SH-SY5Y (cell line): ENCODE results near the gene ABHD11.

ENCODE experiments used
- GATA2 ChIP-seq: IDR thresholded peaks from 2 replicates; pipeline ENCODE4 v1.6.1; 2011; ENCODE audit warnings: mild to moderate bottlenecking, low read depth, low read length
- GATA3 ChIP-seq: IDR thresholded peaks from 2 replicates; pipeline ENCODE4 v1.6.1; 2011; ENCODE audit warnings: low read depth, mild to moderate bottlenecking, low read length, moderate library complexity

The ABHD11 gene

DNA sequence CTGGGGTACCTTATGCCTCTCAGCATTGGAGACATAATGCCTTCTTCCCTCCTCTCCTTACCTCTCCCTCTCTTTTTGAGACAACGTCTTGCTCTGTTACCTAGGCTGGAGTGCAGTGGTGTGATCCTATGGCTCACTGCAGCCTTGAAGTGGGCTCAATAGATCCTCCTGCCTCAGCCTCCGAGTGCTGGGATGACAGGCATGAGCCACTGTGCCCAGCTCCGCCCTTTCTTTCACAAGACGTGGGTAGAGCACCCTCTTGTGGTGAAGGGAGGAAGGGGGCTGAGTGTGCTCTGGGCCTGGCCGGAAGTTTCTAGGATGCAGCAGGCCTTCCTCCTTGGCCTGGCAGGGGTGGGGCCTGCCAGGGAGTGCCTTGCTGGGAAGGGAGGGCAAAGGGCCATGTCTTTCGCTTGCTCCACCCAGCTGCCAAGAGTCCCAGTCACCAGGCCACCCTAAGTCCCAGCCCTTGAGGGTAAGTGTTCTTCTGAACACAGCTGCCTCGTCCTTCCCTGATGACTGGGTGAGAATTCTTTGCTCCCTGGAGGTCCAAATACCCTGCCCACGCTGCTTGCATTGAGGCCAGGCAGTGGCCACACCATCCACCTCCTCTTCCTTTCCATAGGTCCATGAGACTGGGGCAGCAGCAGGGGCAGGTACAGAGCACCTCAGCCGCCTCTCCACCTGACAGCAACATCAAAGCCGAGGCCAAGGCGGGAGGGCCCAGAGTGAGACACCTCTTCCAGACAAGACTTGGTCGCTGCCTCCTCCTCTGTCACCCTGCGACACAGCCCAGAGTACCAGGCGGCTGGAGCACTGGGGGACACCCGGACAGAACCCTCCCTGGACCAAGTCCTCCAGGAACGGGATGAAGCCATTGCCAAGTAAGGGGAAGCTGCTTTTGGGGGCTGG lies 3.7 kb downstream of the ABHD11 start:
- TF ChIP-seq GATA3 (no peak), GATA2 (no peak)

DNA sequence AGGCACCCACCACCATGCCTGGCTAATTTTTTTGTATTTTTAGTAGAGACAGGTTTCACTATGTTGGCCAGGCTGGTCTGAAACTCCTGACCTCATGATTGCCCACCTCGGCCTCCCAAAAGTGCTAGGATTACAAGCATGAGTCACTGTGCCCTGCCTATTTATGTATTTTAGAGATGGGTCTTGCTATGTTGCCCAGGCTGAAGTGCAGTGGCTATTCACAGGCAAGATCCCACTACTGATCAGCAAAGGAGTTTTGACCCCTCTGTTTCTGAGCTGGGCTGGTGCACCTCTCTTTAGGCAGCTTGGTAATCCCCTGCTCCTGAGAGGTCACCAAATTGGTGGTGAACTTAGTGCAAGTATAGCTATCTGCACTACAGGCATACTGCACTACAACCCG lies 6.2 kb downstream of the ABHD11 start:
- TF ChIP-seq GATA3 (no peak), GATA2 (no peak)

DNA sequence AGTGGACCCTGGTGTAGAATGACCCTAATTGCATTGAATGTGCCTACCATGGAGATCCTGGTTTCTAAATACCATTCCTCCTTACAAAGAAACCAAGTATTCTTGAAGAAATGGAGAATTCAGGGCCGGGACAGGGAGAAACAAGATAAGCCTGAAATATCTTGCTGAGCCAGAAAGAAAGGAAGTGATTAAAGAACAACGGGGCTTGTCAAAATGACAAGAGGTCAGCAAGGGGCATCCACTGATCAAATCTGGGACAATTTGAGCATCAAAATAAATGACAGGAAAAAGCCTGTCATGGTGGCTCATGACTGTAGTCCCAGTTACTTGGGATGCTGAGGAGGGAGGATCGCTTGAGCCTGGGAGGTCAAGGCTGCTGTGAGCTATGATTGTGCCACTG lies 8.1 kb downstream of the ABHD11 start:
- TF ChIP-seq GATA2 (no peak), GATA3 (no peak)

DNA sequence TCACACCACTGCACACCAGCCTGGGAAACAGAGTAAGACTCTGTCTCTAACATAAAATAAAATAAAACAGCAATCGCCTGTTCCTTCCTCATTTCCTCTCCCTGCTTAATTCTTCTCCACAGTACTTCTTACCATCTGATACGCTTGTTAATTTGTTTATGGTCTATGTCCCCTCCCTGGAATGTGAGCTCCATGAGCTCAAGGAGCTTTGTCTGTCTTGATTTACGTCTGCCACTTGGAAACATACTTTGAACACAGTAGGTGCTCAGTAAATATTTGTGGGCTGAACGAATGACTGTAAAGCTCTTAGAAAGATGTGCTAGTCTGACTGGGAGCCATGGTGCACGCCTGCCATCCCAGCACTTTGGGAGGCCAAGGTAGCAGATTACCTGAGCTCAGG lies 10.1 kb downstream of the ABHD11 start:
- no peak for TF ChIP-seq GATA2
- TF ChIP-seq GATA3, result no peak

DNA sequence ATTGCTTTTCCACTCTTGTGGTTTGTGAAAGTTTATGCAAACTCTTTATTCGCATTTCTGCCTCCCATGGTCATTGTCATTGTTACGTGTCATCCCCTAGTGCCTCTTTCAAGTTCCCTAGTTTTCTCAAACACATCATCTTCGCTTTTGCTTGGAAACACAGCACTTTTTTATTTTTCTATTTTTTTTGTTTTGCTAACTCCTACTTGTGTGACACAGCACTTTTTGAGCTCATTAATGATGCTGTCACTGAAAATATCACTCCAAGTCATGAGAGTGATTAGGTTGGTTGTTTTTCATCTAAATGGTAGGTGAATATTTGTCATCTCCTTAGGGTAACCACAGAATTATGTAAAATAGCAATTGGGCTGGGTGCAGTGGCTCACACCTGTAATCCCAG lies 10.7 kb downstream of the ABHD11 start:
- TF ChIP-seq GATA2 (no peak), GATA3 (no peak)

DNA sequence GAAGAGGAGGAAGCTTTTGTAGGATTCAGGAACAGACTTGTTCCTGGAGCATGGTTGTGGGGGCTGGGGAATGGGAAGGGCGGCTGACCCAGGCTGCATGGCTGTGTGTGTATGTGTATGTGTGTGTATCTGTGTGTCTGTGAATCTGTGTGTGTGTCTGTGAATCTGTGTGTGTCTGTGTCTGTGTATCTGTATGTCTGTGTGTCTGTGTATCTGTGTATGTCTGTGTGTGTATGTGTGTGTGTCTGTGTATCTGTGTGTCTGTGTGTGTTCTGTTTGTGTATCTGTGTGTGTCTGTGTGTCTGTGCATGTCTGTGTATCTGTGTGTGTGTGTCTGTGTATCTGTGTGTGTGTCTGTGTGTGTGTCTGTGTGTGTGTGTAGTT lies 12.5 kb downstream of the ABHD11 start:
- TF ChIP-seq GATA2, result no peak

DNA sequence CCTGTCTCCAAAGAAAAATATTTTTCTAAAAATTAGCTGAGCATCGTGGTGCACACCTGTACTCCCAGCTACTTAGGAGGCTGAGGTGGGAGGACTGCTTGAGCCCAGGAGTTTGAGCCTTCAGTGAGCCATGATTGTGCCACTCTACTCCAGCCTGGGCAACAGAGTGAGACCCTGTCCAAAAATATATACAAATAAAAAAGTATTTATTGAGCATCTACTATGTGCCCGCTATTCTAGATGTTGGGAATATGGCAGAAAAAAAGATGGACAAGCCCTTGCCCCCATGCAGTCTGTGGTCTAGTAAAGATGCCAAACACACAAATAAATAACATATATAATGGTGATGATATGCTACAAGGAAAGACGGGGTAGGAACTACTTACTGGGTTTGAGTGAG lies 14.8 kb downstream of the ABHD11 start:
- TF ChIP-seq GATA2 (no peak), GATA3 (no peak)

DNA sequence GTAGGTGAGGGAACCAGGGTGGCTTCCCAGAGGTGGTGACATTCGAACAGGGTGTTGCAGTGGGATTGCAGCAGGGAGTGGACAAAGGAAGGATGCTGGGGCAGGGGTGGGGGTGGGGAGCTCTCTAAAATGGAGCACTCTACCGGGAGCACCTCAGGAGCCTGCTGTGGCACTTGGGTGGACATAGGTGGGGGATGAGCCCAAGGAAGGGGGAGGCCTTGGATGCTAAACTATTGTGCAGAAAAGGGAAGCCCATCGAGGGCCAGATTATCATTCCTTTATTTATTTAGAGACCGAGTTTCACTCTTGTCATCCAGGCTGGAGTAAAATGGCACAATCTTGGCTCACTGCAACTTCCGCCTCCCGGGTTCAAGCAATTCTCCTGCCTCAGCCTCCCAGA lies 15.8 kb downstream of the ABHD11 start:
- TF ChIP-seq GATA3, result no peak
- no peak for TF ChIP-seq GATA2

DNA sequence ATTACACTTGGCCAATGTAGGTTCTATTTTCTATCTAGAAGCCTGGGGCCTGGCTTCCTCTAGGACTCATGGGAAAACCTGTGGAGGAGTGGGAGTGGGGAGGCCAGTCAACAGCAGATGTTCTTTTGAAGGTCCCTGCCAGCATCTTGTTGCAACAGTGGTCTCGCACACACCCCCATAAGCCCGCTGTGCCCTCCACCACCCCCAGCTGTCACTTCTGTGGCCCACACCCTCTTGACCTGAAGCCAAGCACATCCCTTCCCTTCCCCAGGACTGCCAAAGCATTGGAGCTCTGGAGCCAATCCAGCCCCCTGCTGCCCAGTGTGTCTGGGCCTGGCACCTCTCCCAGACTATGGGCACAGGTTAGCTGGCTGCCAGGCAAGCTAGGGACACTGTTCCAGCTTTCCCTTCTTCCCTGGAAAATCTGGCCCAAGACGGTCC lies 17.2 kb downstream of the ABHD11 start:
- no peak for TF ChIP-seq GATA2
- TF ChIP-seq GATA3, result no peak

DNA sequence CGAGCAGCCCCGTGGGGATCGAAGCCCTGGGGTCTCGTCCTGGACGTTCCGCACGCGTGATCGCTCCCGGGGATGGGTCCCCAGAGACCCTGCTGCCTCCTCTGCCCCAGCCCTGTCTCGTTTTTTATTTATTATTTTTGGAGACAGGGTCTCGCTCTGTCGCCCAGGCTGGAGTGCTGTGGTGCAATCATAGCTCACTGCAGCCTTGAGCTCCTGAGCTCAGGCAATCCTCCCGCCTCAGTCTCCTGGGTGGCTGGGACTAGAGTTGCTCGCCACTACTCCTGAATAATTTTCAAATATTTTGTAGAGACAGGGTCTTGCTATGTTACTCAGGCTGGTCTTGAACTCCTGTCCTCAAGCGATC lies 18.8 kb downstream of the ABHD11 start:
- TF ChIP-seq GATA2 (no peak), GATA3 (no peak)

DNA sequence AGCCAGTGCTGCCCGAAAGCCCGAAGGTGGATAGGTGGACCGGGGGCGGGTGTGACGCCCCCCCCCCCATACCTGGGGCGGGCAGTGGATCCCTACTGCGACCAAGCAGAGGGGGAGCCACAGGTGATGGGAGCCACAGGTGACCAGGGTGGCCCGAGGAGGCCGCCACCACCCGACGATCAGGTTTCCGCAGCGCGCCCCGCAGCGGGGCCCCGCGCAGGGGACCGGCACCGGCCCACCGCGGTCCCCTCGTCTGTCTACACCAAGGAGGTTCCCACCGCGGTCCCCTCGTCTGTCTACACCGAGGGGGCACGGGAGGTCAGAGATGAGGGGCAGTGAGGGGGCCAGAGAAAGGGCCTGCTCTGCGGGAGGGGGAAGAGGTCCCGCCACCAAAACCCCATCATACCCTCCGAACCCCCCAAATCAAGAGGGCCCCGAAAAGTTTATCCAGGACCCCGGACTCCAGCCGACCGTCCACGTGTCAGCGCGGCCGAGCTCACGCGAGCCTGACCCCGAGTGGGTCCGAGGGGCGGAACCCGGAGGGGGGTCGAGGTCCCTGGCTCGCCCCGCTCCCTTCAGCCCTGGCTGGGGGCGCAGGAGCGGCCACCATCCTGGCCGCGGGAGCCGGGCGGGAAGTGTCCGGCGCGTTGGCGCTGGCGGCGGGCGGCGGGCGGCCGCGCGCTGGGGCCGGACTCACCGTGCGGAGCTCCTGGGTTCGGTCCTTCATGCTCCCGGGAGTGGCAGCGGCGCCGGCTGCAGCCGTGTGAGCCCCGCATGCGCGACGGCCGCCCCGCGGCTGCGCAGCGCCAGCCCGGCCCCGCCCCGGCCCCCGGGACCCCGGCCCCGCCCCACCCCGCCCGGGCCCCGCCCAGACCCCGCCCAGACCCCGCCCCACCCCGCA lies 19.4 kb downstream of the ABHD11 start, which contains the start of gene STX1A:
STX1A (minus strand) TSS at position 765 of the 901 bp plus-strand sequence; CDS start at position 727, 38 bp downstream.
- no peak for TF ChIP-seq GATA3
- no peak for TF ChIP-seq GATA2

DNA sequence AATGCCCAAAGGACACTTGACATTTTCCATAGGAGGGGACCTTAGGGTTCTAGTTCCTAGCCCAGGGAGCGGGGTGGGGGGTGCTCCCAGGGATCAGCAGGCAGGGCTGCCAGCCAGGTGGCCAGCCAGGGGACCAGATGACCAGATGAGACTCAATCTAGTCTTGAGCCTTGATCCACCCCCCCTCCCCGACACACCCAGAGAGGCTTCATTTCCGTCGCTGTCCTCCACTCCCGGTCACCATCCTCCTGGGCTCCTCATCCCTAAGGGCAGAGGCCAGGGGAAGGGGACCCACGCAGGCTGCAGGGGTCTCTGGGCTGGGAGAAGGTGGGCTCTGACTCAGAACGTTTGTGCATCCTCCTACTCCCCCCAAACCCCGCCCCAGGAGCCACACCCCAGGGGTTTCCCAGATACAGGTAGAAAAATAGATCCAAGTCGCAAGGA lies 20.1 kb downstream of the ABHD11 start:
- no peak for TF ChIP-seq GATA2
- no peak for TF ChIP-seq GATA3

DNA sequence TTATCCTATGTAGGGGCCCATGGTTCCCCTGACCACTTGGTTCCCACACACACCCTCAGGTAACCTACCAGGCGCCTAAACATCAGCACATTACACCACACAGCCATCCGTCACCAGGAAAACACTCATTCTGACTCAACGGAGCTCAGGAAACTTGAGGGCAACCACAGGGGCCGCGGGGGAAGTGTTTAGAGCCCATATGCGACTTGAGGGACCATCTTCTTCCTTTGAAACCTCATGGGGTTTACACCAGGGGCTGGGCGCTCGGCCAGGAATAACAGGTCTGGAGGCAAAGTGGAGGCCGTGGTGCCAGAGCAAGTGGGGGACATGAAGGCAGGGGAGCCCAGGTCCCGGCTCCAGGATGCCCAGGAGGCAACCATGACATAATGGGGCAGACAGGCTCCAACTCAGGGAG lies 20.6 kb downstream of the ABHD11 start:
- TF ChIP-seq GATA3 (no peak), GATA2 (no peak)

DNA sequence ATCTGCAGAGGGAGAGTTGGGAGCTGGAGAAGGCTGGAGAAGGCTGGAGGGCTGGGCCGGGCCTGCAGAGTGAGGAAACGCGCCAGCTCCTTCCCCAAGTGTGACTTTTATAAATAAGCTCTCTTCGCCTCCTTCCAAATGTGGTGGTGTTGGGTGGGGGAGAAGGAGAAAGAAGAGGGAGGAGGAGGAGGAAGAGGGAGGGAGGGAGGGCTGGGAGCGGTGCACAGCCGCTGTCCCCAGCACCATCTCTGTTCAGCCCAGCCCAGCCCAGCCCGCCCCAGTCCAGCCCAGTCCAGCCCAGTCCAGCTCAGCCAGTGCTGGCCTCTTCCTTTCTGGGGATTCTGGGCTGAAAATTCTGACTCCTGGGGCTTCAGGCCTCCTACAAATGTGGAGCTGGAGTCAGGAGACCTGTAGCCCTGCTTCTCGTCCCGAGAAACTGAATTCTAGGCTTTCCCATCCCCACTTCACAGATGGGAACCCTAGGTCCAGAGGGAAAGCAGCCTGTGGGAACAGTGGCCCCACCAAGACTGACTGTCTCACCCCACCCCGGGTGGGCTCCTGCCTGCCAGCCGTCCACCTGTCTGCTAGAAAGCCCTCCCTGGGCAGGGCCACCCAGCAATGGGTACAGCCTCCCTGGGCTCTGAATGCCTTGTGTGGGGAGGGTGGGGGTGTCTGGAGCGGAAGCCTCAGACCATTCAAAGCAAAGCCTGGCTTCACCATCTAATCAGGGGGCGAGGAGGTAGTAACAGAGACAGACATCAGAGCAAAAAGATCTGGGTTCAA lies 21.4 kb downstream of the ABHD11 start:
- TF ChIP-seq GATA3 (no peak), GATA2 (no peak)
